GM12801 (cell line): Measurements from ENCODE around the gene GOLPH3L.

Experiments
- TF ChIP-seq, protein P1 (sequence below): IDR thresholded peaks from one replicate; pipeline ENCODE4 v1.5.1; 2011; ENCODE audit warnings: control low read depth; ENCODE audit not compliant: insufficient read length; ENCODE audit errors: extremely low read depth

Gene GOLPH3L

DNA sequence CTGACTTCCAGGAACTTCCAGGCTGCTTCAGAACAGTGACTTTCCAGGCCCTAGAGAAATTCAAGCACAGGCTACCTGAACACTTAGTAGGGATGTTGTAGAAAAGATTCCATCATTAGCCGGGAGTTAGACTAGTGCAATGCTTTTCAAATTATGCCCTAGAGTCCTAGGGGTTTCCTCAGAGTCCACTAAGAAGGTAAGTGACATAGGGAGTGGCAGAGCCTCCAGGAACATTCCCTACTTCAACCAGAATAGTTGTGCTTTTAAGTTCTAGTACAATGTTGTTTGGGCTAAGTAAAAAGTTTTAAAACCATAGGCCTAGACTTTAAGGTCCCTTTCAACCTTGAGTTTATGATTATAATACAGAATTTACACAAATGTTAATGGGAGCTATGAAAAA is 9.1 kb upstream of the GOLPH3L start:
- TF ChIP-seq, protein P1, sequence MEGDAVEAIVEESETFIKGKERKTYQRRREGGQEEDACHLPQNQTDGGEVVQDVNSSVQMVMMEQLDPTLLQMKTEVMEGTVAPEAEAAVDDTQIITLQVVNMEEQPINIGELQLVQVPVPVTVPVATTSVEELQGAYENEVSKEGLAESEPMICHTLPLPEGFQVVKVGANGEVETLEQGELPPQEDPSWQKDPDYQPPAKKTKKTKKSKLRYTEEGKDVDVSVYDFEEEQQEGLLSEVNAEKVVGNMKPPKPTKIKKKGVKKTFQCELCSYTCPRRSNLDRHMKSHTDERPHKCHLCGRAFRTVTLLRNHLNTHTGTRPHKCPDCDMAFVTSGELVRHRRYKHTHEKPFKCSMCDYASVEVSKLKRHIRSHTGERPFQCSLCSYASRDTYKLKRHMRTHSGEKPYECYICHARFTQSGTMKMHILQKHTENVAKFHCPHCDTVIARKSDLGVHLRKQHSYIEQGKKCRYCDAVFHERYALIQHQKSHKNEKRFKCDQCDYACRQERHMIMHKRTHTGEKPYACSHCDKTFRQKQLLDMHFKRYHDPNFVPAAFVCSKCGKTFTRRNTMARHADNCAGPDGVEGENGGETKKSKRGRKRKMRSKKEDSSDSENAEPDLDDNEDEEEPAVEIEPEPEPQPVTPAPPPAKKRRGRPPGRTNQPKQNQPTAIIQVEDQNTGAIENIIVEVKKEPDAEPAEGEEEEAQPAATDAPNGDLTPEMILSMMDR: no peak

DNA sequence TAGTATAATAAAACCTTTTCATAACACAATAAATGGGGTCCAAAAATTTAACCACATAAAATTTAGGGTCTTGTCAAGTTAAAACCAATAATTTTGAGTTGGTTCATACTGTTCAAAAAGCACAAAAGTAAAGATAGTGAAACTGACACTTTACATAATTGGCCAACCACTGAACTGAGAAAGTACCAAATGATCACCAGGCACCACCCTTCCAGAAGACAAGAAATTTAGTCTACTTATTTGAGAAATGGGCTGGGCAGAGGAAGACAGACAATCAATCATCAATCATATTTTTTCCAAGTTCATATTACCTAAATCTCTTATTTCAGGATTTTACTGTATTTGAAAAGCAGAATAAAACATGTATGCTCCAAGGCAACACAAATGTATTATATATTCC is 6.5 kb upstream of the GOLPH3L start:
- TF ChIP-seq, protein P1: no peak

DNA sequence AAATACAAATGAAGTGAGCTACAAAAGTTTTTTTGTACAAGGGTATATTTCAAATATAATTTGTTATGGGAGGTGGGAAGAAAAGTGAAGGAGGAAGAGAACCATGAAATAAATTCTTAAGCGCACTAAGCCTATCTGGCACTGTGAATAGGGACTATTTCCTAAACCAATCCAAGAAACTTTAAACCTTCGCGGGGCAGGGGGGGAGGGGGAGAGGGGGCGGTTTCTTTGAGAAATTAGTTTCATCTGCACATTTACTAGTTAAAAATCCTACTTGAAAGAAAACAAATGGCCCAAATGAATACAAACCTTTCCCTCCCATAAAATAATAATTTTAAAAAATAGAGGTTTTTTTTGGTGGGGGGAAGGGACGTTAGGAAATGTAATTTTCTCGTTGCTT is 364 bp downstream of the GOLPH3L start:
- TF ChIP-seq, protein P1: no peak

DNA sequence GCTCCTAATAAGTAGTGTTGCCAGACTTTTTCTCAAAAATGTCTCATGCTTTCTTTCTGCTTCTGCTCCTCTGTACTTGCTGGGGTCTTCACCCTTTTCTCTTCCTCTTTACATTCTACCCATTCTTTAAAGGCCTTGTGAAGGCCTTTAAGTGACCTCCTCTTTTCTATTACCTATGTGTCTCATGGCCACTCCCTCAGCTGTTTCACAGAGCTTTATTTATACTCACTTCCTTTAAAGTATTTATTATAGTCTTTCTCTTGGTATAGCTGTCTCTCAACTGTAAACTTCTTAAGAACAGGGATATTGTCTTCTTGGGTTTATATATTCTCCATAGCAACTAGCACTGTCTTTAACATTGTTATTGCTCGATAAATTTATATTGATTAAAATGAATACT is 792 bp downstream of the GOLPH3L start:
- TF ChIP-seq, protein P1: no peak

DNA sequence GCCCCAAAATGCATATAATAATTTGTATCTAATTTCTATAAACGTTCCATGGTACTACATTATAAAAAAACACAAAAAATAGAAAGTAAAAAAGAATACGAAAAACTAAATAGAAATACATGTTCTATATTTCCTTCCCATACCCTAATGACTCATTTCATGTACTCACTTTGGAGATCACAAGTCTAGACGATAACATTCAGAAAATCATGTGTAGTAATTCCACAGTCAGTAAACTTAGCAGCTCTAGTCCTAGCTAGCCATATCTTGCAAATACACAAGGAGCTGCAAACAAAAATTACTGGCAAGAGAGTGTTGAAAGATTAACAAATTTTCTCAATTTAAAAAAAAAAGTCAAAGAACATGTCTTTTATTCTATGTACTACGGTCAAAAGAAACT is 1.4 kb downstream of the GOLPH3L start:
- TF ChIP-seq, protein P1: no peak

DNA sequence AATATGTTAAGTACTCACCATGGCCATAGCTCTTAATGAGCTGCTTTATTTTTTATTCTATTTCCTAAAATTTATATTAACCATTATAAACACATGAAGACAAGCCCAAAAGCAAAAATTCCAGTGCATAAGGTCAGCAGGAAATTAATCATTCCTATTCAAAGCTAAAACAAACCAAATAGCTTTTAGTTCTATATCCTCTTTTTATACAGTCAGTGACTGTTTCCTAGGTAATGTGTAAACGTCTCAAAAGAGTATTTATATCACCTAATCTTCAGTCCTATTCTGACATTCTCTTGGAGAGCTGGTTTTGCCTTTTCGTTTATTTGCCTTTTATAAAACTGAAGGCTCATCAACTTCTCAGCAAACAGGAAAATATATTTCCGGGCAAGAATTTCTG is 4.2 kb downstream of the GOLPH3L start:
- TF ChIP-seq, protein P1: no peak

DNA sequence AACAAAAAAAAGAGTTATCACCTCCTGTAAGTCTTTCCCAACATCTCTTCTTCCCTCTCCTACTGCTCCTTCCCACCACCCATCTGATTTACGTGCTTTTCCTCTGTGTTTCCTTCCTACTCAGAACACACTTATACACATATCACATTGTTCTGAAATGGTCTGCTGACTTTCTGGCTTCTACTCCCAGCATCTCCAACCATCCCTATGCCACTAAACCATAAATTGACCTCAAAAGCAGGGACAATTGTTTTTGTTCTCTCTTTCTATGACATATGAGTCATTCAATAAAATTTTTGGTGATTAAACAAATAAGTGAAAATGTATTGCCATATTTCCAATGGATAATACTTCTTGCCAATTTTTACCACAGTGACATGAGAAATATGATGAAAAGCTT is 8.2 kb downstream of the GOLPH3L start:
- TF ChIP-seq, protein P1: no peak

DNA sequence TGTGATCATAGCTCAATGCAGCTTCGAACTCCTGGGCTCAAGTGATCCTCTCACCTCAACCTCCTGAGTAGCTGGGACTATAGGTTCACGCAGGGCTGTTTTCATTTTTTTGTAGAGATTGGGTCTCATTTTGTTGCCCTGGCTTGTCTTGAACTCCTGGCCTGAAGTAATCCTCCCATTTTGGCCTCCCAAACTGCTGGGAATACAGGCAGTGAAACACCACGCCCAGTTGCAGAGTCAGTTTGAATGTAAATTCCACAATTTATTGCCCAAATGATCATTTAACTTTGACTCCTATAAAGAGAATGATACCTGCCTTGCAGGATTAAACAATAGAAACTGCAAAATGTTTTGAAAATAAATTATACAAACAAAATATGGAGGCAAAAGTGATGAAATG is 10.7 kb downstream of the GOLPH3L start:
- TF ChIP-seq, protein P1: no peak
